Common myeloid progenitor, CD34-positive (primary cell): ENCODE measurements around the gene PPP1R12B.
"Not testable (repeated sequence)": the region's sequence is repeated elsewhere in the genome, so short reads cannot be mapped to it uniquely, and the experiment has no call there.

Source experiments
- CTCF ChIA-PET: fragments of 350-600 bp; sonication (Branson Sonifier 250); formaldehyde crosslinking; loops from one replicate; lab custom pipeline; 2021; ENCODE audit warnings: antibody characterized with exemption; lab: Charles Lee
- POLR2A ChIA-PET: fragments of 350-600 bp; sonication (Branson Sonifier 250); formaldehyde crosslinking; loops from one replicate; lab custom pipeline; 2021; ENCODE audit warnings: antibody characterized with exemption; lab: Charles Lee
- DNase-seq, 3 donors: peaks; one replicate each; pipeline versions ENCODE4 v3.0.0 to v3.0.0-alpha.2; 2013
- H3K27ac ChIP-seq, 2 experiments: 1 replicate in 1 of 2; 2 replicates in 1 of 2; pipeline ENCODE4 v1.7.0; 2013; ENCODE audit warnings: inconsistent platforms in 2 of 2, low read length in 2 of 2, mild to moderate bottlenecking in 2 of 2, low read depth in 1 of 2, moderate library complexity in 1 of 2; ENCODE audit not compliant: severe bottlenecking in 2 of 2, insufficient read depth in 1 of 2, poor library complexity in 1 of 2
- H3K27me3 ChIP-seq, 5 experiments: replicated peaks in 2 of 5; 1 replicate in 3 of 5; 2 replicates in 2 of 5; pipeline versions ENCODE4 v1.6.1 to v1.7.0; 2013; ENCODE audit warnings: low read length in 4 of 5, mild to moderate bottlenecking in 2 of 5, moderate library complexity in 2 of 5, inconsistent platforms in 1 of 5; ENCODE audit not compliant: insufficient read depth in 5 of 5, control insufficient read depth in 4 of 5
- H3K36me3 ChIP-seq, 4 experiments: 1 replicate in 2 of 4; 2 replicates in 2 of 4; pipeline versions ENCODE4 v1.6.1 to v1.7.0; 2013; ENCODE audit warnings: low read length in 3 of 4, control low read depth in 1 of 4, mild to moderate bottlenecking in 1 of 4; ENCODE audit not compliant: control insufficient read depth in 4 of 4, insufficient read depth in 4 of 4
- H3K4me1 ChIP-seq, 4 experiments: 1 replicate in 3 of 4; 2 replicates in 1 of 4; pipeline versions ENCODE4 v1.6.1 to v1.7.1; 2013; ENCODE audit warnings: low read length in 3 of 4, mild to moderate bottlenecking in 3 of 4, control low read depth in 1 of 4, inconsistent platforms in 1 of 4, moderate library complexity in 1 of 4; ENCODE audit not compliant: control insufficient read depth in 4 of 4, insufficient read depth in 4 of 4; ENCODE audit errors: control extremely low read depth in 1 of 4
- H3K4me3 ChIP-seq, 7 experiments: 1 replicate in 4 of 7; 2 replicates in 3 of 7; pipeline versions ENCODE4 v1.5.1 to v1.7.0; 2013; ENCODE audit warnings: mild to moderate bottlenecking in 7 of 7, low read length in 6 of 7, moderate library complexity in 6 of 7, inconsistent platforms in 2 of 7, low read depth in 2 of 7, control low read depth in 1 of 7; ENCODE audit not compliant: insufficient read depth in 4 of 7, control insufficient read depth in 1 of 7; ENCODE audit errors: extremely low read depth in 1 of 7
- H3K9me3 ChIP-seq, 5 experiments: 1 replicate in 4 of 5; 2 replicates in 1 of 5; pipeline versions ENCODE4 v1.6.1 to v1.7.1; 2013; ENCODE audit warnings: low read length in 4 of 5, mild to moderate bottlenecking in 2 of 5, inconsistent platforms in 1 of 5, low read depth in 1 of 5, moderate library complexity in 1 of 5; ENCODE audit not compliant: control insufficient read depth in 4 of 5, insufficient read depth in 2 of 5; ENCODE audit errors: control extremely low read depth in 1 of 5
- WGBS: methylation state at CpG from one replicate; pipeline ENCODE4 v1.1.5; 2013; ENCODE audit not compliant: insufficient coverage; 5-methylcytosine and 5-hydroxymethylcytosine counted together

PPP1R12B gene

DNA sequence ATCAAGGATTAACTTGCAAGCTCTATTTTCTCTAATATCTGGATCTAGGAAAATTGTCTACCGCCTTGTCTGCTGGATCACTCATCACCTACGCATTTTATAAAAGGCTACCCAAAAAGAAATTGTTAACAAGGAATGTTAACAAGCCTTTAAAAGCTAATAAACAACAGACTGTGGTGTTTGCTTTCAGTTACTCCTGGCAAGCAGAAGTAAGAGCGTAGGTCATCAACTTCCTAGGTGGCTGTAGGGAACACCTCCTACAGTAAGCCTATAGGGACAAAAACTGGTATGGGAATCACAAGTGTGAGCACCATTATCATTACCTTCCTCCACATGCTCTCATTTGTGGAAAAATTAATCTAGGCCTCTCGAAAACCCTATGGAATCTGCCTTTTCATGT lies 206.1 kb downstream of the PPP1R12B start:
- H3K27ac ChIP-seq, CTCF ChIA-PET, H3K4me1 ChIP-seq, H3K27me3 ChIP-seq, DNase-seq, POLR2A ChIA-PET, H3K9me3 ChIP-seq, H3K4me3 ChIP-seq, H3K36me3 ChIP-seq: not testable (repeated sequence)
- WGBS, result no CpG with 5 or more reads among the region's 4 CpGs

DNA sequence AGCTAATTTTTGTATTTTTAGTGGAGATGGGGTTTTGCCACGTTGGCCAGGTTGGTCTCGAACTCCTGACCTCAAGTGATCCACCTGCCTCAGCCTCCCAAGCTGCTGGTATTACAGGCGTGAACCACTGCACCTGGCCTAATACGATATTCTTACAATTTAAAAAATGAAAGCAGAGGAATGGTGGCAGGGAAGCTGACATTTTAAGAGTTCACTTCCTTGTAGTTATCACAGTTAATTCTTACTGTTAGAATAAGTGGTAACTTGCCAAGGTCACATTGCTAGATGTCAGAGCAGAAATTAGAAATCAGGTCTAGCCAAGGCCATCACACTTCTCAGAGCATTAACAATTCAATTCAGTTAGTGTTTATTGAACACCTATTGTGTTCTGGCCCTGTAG lies 207.5 kb downstream of the PPP1R12B start:
- no CpG with 5 or more reads among the region's 4 CpGs for WGBS

DNA sequence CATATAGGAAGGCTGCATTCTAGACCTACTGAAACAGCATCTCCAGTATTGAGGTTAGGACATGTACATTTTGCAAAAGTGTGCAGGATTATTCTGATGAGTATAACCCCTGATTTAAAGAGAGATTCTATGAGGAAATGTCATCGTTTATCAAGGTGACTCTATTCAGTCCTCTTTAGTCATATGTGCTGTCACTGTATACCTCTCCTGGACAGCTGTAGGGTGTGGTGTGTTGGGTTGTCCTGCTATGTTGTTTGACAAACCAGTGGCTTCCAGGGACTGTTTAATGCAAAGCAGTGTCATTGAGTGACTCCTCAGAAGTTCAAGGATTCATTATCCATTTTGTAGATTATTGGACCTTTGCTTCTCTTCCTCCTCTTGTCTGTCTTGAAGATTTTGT lies 209.2 kb downstream of the PPP1R12B start:
- H3K27me3 ChIP-seq, H3K4me1 ChIP-seq, H3K36me3 ChIP-seq, H3K9me3 ChIP-seq, DNase-seq, H3K4me3 ChIP-seq, H3K27ac ChIP-seq: not testable (repeated sequence)
- WGBS, result 100% methylated on average over 1 of the region's 1 CpG
- ChIA-PET CTCF (interaction anchor here (0.6 kb wide), 3 partner anchors 98 to 993 kb away, joined by 3 to 4 read pairs (median 4); no protein-coding TSS in a partner anchor), POLR2A (interaction anchor here (0.6 kb wide), 1 partner anchor 850 kb away, joined by 5 read pairs; no protein-coding TSS in a partner anchor)

More for the DNA sequence above, 207.5 kb downstream of the PPP1R12B start:
- H3K27me3 ChIP-seq, DNase-seq, CTCF ChIA-PET, H3K27ac ChIP-seq, H3K9me3 ChIP-seq, H3K36me3 ChIP-seq, H3K4me3 ChIP-seq, H3K4me1 ChIP-seq, POLR2A ChIA-PET: not testable (repeated sequence)

DNA sequence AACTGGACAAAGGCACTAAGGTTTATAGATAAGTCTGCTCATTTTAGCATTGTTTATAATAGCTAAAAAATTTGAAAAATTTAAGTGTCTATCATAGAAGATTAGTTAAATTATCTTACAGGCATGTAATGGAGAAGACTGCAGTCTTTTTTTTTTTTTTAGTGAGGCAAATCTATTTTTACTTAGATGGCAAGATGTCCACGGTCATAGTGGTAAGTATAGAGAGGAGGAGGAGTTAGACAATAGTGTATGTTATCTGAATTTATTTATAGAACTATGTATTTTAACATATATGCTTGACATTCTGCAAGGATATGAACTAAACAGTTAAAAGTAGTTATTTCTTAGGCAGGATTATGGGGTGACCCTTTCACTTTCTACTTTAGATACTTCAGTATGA lies 212.7 kb downstream of the PPP1R12B start:
- no peak overlapping the region for H3K4me3 ChIP-seq
- ChIA-PET CTCF (interaction anchor here (0.6 to 1.1 kb wide), 3 partner anchors 11 to 96 kb away, joined by 3 to 5 read pairs (median 4); no protein-coding TSS in a partner anchor), POLR2A (interaction anchor here (0.6 kb wide), 1 partner anchor 100 kb away, joined by 5 read pairs; no protein-coding TSS in a partner anchor)
- no peaks in the 10 kb centered on the region for H3K27me3 ChIP-seq
- H3K9me3 ChIP-seq, result no peaks in the 10 kb centered on the region
- H3K4me1 ChIP-seq, result no peaks in the 10 kb centered on the region
- H3K27ac ChIP-seq, result no peak overlapping the region
- WGBS, result no CpG with 5 or more reads among the region's 1 CpG
- H3K36me3 ChIP-seq, result peaks cover 0 to 4% (median 3%) of the 10 kb centered on the region in 4 experiments
- no peak for DNase-seq

DNA sequence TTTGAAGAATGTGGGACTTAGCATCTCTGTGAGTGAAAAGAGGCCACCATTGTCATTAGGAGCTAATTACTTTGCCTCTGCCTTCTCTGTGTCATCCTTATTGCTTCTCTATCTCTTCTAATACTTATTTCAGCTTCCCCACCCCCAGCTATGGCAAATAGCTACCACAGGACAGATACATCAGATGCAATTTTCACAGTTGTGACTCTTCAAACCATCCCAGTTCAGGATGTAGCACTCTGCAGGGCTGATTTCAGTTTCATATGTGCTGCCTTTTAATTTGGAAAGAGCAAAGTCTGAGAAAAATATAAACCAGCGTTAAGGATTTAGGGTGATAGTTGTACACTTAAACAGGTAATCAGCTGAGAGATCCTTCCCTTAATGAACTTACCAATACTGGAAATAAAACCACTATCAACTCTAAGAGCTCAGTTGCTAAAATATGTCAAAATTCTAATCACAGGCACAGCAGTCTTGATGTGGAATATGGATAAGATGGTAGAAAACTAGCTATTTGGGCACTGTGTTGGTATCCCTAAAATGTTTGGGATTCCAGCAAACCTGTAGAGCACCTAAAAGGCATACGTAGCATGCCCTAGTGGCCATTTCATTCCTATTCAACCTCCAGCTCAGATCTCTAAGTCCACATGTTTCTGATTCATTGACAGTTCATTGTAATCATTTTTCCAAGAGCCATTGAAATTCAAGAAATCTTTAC lies 213.4 kb downstream of the PPP1R12B start:
- POLR2A ChIA-PET, result no interaction called here

DNA sequence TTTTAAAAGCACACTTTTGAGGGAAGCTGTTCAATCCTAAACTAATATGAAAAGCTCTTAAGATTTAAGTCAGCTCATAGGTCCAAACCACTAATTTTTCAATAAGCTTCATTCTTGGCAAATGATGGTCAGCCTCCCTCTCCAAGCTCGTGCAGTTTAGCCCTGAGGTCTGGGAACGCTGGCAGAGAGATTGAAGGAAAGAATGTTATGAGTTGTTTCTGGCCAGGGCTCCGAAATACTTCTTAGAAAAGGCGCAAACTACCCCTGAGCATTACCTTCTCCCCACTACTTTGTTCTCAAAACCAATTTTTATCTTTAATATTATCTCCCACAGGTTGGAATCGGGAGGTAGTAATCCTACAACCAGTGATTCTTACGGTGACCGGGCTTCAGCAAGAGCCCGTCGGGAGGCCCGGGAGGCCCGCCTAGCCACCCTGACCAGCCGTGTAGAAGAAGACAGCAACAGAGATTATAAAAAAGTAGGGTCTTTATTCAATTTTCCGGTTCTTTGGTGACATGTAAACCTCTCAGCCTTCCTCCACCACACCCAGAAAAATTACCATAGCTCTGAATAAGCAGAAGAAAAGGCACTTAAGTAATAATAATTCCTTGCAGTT lies 214.1 kb downstream of the PPP1R12B start:
- ChIA-PET POLR2A (no interaction called here), CTCF (interaction anchor here (0.8 to 1.2 kb wide), 2 partner anchors 46 to 98 kb away, joined by 3 read pairs; no protein-coding TSS in a partner anchor)
- no peak overlapping the region for H3K27ac ChIP-seq
- no peaks in the 10 kb centered on the region for H3K27me3 ChIP-seq
- no peaks in the 10 kb centered on the region for H3K4me1 ChIP-seq
- DNase-seq, result no peak
- H3K4me3 ChIP-seq, result no peak overlapping the region
- WGBS, result 96% methylated on average over 8 of the region's 13 CpGs
- no peaks in the 10 kb centered on the region for H3K9me3 ChIP-seq
- peaks cover 3 to 5% (median 4%) of the 10 kb centered on the region in 4 experiments for H3K36me3 ChIP-seq

More for the DNA sequence above, 213.4 kb downstream of the PPP1R12B start:
- DNase-seq, result no peak
- Histone ChIP-seq H3K9me3 (no peaks in the 10 kb centered on the region), H3K36me3 (peaks cover 3 to 4% (median 3%) of the 10 kb centered on the region in 4 experiments), H3K4me1 (no peaks in the 10 kb centered on the region), H3K27ac (no peak overlapping the region), H3K27me3 (no peaks in the 10 kb centered on the region), H3K4me3 (no peak overlapping the region)
- 100% methylated on average over 2 of the region's 2 CpGs for WGBS
- CTCF ChIA-PET, result interaction anchor here (0.7 to 1.2 kb wide), 4 partner anchors 10 to 99 kb away, joined by 3 to 4 read pairs (median 3); no protein-coding TSS in a partner anchor

DNA sequence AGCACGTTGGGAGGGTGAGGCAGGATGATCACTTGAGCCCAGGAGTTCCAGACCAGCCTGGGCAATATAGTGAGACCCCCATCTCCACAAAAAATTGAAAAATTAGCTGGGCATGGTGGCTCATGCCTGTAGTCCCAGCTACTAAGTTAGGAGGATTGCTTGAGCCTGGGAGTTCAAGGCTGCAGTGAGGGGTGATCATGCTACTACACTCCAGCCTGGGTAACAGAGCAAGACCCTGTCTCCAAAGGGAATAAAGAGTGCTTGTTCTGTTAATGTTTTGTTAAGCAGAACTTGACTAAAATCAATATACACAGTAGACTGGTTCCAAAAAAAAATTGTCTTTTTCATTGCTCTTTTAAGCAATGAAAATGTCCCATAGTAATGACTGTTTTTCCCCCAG lies 215.3 kb downstream of the PPP1R12B start:
- H3K4me3 ChIP-seq, result no peak overlapping the region
- 100% methylated on average over 1 of the region's 1 CpG for WGBS
- ChIA-PET POLR2A (no interaction called here), CTCF (no interaction called here)
- H3K9me3 ChIP-seq, result no peaks in the 10 kb centered on the region
- no peak for DNase-seq
- no peaks in the 10 kb centered on the region for H3K4me1 ChIP-seq
- H3K27me3 ChIP-seq, result no peaks in the 10 kb centered on the region
- peaks cover 3 to 8% (median 5%) of the 10 kb centered on the region in 4 experiments for H3K36me3 ChIP-seq
- H3K27ac ChIP-seq, result no peak overlapping the region
